GM06990 (cell line): ENCODE data around the gene NOTCH4.
A peak's percentile ranks its signal among the peaks of the same experiment; 100 is the strongest.

Experiments used
- DNase-seq: peaks from one replicate; pipeline ENCODE4 v3.0.0-alpha.2; 2011; ENCODE audit not compliant: insufficient read length; ENCODE audit errors: extremely low read depth
- H3K27me3 ChIP-seq: replicated peaks from 2 replicates; pipeline ENCODE4 v1.6.0; 2011; ENCODE audit warnings: low read length; ENCODE audit not compliant: control insufficient read depth, insufficient read depth
- H3K36me3 ChIP-seq: 2 replicates; pipeline ENCODE4 v1.5.1; 2011; ENCODE audit warnings: low read length; ENCODE audit not compliant: control insufficient read depth, insufficient read depth
- H3K4me3 ChIP-seq: replicated peaks from 2 replicates; pipeline ENCODE4 v1.5.1; 2011; ENCODE audit warnings: low read depth, mild to moderate bottlenecking, control low read depth, low read length
- TF ChIP-seq, protein P1 (sequence below): IDR thresholded peaks from 2 replicates; pipeline ENCODE4 v1.5.1; 2011; ENCODE audit warnings: low read length, control low read depth, mild to moderate bottlenecking, inconsistent platforms; ENCODE audit not compliant: insufficient read depth, poor library complexity, severe bottlenecking

The NOTCH4 gene

DNA sequence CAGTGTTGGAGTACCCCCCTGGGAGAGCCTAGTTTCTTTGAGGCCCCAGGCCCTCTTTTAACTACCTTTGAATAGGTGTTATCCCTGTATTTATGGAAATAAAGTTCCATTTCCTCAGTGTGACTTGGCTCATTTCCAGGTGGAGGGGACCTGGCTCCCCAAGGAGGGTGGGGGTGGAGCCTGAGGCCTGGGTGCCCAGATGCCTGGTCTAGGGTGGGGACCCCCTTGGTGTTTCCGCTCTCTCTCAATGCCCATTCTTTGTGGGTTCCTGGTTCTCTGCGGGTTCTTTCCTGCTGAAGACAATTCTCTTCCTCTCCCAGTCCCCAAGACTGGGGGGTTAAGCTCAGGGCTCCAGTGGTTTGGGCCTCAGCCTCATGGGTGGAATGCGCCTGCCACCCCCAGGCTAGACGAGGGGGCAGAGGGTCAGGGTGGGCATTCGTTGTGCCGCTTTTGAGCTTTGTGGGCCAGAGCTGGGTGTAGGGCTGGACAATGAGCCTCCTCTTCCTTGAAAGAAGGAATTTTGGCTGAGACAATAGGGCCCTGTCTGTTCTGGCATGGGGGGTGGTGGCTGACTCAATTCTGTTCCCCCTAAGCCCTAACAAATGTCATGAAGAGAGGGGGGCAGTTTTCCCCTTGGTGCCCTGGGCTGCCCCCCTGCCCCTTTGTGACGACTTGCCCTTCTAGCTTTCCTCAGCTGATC lies 60.2 kb downstream of the NOTCH4 start:
- Histone ChIP-seq H3K27me3 (no peaks in the 10 kb centered on the region), H3K36me3 (peaks cover 2% of the 10 kb centered on the region), H3K4me3 (no peak overlapping the region)
- no peak for DNase-seq
- TF ChIP-seq, protein P1, sequence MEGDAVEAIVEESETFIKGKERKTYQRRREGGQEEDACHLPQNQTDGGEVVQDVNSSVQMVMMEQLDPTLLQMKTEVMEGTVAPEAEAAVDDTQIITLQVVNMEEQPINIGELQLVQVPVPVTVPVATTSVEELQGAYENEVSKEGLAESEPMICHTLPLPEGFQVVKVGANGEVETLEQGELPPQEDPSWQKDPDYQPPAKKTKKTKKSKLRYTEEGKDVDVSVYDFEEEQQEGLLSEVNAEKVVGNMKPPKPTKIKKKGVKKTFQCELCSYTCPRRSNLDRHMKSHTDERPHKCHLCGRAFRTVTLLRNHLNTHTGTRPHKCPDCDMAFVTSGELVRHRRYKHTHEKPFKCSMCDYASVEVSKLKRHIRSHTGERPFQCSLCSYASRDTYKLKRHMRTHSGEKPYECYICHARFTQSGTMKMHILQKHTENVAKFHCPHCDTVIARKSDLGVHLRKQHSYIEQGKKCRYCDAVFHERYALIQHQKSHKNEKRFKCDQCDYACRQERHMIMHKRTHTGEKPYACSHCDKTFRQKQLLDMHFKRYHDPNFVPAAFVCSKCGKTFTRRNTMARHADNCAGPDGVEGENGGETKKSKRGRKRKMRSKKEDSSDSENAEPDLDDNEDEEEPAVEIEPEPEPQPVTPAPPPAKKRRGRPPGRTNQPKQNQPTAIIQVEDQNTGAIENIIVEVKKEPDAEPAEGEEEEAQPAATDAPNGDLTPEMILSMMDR = no peak

GRCh38 chr6:32158052-32158451 lies 65.8 kb downstream of the NOTCH4 start:
- TF ChIP-seq, protein P1 = no peak

DNA sequence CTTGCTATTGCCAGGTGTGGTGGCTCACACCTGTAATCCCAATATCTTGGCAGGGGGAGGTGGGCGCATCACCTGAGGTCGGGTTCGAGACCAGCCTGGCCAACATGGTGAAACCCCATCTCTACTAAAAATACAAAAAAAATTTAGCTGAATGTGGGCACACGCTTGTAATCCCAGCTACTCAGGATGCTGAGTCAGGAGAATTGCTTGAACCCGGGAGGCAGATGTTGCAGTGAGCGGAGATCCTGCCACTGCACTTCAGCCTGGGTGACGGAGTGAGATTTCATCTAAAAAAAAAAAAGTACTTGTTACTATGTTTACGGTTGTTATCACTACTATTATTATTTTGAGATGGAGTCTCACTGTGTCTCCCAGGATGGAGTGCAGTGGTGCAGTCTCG lies 67.0 kb downstream of the NOTCH4 start:
- Histone ChIP-seq H3K27me3 (no peaks in the 10 kb centered on the region; the same call in none of the 2 replicates), H3K36me3 (no peaks in the 10 kb centered on the region), H3K4me3 (no peak overlapping the region)
- TF ChIP-seq, protein P1 = no peak
- DNase-seq = no peak

More at GRCh38 chr6:32158052-32158451, 65.8 kb downstream of the NOTCH4 start:
- no peaks in the 10 kb centered on the region for H3K36me3 ChIP-seq
- no peak for DNase-seq
- H3K27me3 ChIP-seq = no peaks in the 10 kb centered on the region; the same call in 1 of the 2 replicates
- H3K4me3 ChIP-seq = no peak overlapping the region

DNA sequence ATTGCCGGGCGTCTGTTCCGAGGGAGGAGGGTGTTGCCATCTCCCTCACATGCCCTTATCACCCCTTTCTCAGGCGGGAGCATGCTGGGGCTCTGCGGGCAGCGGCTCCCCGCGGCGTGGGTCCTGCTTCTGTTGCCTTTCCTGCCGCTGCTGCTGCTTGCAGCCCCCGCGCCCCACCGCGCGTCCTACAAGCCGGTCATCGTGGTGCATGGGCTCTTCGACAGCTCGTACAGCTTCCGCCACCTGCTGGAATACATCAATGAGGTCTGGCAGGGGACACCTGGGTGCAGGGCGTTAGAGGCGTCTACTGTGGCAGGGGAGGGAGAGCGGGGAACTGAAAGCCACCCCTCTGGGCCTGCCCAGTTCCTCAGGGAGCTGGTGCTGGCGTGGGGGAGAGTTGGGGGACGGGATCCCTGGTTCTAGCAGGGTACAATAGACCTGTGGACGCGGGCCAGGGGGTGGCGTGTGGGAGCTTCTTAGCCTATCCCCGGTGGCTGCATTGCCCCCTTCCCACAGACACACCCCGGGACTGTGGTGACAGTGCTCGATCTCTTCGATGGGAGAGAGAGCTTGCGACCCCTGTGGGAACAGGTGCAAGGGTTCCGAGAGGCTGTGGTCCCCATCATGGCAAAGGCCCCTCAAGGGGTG lies 69.2 kb downstream of the NOTCH4 start:
- Histone ChIP-seq H3K4me3 (peak overlapping the region; percentile 60), H3K27me3 (peaks cover 1% of the 10 kb centered on the region), H3K36me3 (no peaks in the 10 kb centered on the region)
- TF ChIP-seq, protein P1 = peak; percentile 60
- no peak for DNase-seq

- DNase-seq = peak; percentile 71
- Histone ChIP-seq H3K4me3 (peak within 1 kb of the TSS; percentile 60), H3K27me3 (peaks cover 1% of the 10 kb centered on the region), H3K36me3 (no peaks in the 10 kb centered on the region)
- TF ChIP-seq, protein P1 = no peak
Observed at GRCh38 chr6:32153564-32154513, 70.0 kb downstream of the NOTCH4 start, which contains the start of gene PPT2. TSS of gene PPT2 (plus strand) at chr6:32154141. CDS start at chr6:32154595, 454 bp downstream.
